IPS-NIHi11 (cell line): Measurements from ENCODE around the gene MAPK10.
"Not testable (repeated sequence)": the region's sequence is repeated elsewhere in the genome, so short reads cannot be mapped to it uniquely, and the experiment has no call there.

Experiments used
- DNase-seq: peaks from one replicate; pipeline ENCODE4 v3.0.0; 2012; ENCODE audit warnings: mixed read lengths, low spot score

The MAPK10 gene

GRCh38 chr4:85968945-85969819, 390.7 kb downstream of the MAPK10 start:
- DNase-seq, result peak; percentile 31

- DNase-seq, result no peak
These were observed 392.0 kb downstream of the MAPK10 start for GRCh38 chr4:85967872-85968271.

- no peak for DNase-seq
These were observed 393.5 kb downstream of the MAPK10 start for GRCh38 chr4:85966373-85966772.

GRCh38 chr4:85965529-85965928, 394.3 kb downstream of the MAPK10 start:
- no peak for DNase-seq

GRCh38 chr4:85965017-85965416, 394.8 kb downstream of the MAPK10 start:
- DNase-seq, result not testable (repeated sequence)

GRCh38 chr4:85964298-85964697, 395.6 kb downstream of the MAPK10 start:
- peak; percentile 11 for DNase-seq

- DNase-seq, result no peak
These were observed 396.6 kb downstream of the MAPK10 start for GRCh38 chr4:85963231-85963630.

- DNase-seq, result no peak
These were observed 398.0 kb downstream of the MAPK10 start for GRCh38 chr4:85961887-85962286.

DNA sequence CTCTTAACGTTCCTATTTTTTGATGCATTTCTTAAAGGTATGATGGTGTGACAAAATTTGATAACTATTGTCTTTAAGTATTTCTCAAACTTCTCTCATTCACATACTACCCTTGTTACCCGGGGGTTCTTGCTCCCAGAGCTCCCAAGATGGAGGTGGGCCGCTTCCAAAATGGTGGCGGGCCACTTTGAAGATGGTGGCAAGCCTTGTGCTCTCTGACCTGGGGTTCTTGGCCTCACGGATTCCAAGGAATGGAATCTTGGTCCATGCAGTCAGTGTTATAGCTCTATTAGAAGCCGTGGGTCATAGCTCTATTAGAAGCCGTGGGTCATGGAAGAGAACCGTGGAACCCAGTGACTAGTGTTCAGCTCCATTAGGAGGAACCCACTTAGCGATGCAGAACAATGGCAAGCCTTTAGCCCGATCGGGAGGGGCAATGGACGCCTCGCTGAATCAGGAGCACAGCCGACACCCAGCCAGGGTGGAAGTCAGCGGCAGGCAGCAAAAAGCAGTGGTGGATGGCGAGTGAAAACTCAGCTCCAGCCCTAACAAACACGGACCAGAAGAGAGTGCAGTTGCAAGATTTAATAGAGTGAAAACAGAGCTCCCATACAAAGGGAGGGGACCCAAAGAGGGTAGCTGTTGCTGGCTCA, 403.4 kb downstream of the MAPK10 start:
- no peak for DNase-seq

GRCh38 chr4:85955620-85956292, 404.1 kb downstream of the MAPK10 start:
- DNase-seq, result peak; percentile 19

GRCh38 chr4:85953651-85954018, 406.2 kb downstream of the MAPK10 start:
- DNase-seq, result peak; percentile 13

DNA sequence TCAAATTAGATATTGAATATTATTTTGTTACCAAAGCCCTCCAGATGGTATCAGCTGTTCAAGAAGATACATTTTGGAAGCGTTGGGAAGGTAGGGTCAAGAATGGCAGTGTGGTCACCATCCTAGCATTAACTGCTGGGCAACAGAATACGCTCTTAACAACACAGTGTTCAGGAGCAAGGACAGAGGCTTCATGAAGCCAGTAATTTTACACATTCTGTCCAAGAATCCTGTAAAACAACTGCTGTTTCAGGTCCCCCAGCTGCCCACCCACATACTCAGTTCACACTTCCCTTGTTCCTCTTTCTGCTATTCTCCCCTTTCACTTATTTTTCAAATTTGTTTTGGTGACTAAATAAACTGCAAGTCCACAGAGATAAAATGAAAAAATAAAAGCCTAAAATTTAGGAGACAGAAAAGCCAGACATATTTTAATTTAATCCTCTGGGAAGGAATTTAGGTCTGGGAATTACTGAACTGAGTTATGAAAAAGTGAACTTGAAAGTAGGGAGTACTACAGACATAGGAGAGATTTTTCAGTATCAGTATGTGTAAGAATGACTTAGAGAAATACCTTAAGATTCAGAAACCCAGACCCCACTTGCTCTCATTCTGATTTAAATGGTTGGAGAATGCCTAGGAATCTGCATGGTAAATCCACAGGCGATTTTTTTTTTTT, 406.7 kb downstream of the MAPK10 start:
- no peak for DNase-seq

DNA sequence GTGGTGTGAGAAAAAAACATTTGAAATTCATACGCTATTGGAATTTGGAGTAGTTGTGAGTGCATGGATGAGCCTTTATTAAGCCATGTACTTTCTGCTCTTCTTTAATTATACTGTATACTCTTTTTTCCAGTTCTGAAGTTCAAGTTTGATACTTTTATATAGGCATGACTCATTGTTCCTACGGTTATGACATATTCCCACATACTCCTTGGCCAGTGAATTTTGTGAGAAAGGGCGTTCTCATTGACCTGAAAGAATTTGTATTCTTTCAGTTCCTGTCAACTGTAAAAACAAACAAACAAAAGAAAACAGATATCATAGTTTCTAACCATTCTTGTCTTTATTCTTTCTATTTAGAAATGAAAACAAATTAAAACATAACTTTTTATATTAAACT, 407.3 kb downstream of the MAPK10 start:
- DNase-seq, result no peak

- DNase-seq, result no peak
These were observed 408.8 kb downstream of the MAPK10 start for GRCh38 chr4:85951099-85951498.

- DNase-seq, result no peak
These were observed 413.0 kb downstream of the MAPK10 start for GRCh38 chr4:85946821-85947220.

DNA sequence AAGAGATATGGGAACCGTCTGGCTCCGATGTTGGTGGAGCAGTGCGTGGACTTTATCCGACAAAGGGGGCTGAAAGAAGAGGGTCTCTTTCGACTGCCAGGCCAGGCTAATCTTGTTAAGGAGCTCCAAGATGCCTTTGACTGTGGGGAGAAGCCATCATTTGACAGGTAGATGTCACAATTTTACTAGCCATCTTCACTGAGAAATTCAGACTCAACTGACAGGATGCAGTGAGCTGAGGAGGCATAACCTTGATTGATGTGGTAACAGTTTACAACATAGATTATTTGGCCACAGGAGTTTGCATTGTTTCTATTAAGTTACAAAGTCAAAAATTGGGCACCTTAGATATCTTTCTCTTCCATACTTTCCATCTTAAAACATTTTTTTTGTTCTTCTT, 417.7 kb downstream of the MAPK10 start:
- DNase-seq, result no peak

- DNase-seq, result no peak
These were observed 419.7 kb downstream of the MAPK10 start for GRCh38 chr4:85940151-85940550.
